ENCODE data around the gene MLPH.

The MLPH gene

GRCh38 chr2:237483018-237483731, 3.9 kb upstream of the MLPH start:
- no peak overlapping the region for H2BK15ac ChIP-seq (replicated peaks; ENCODE audit: low read depth)
- no peak overlapping the region for H4K8ac ChIP-seq (ENCODE audit: low read depth, low read length)
- WGBS (ENCODE audit: extremely low coverage, insufficient coverage, low lambda C conversion rate) = no CpG with 5 or more reads among the region's 9 CpGs
- H4K5ac ChIP-seq (ENCODE audit: low read length) = no peak overlapping the region
- no peak overlapping the region for H3K4ac ChIP-seq (ENCODE audit: low read depth, low read length)
- no peak overlapping the region for H3K4me3 ChIP-seq (ENCODE audit: low read length)
- no peak overlapping the region for H3K27ac ChIP-seq (ENCODE audit: low read depth, low read length)
- H2BK120ac ChIP-seq (ENCODE audit: low read depth, low read length) = no peak overlapping the region
- no peak overlapping the region for H2BK5ac ChIP-seq (ENCODE audit: low read length)
- H3K27me3 ChIP-seq (ENCODE audit: insufficient read depth, low read length, poor library complexity) = no peaks in the 10 kb centered on the region
- H3K4me2 ChIP-seq (ENCODE audit: low read length) = no peak overlapping the region
- no peak overlapping the region for H3K56ac ChIP-seq (ENCODE audit: low read length)
- no peaks in the 10 kb centered on the region for H3K36me3 ChIP-seq (ENCODE audit: control insufficient read depth, insufficient read depth, low read length)
- no peak overlapping the region for H3K18ac ChIP-seq (ENCODE audit: low read length)
- H3K4me1 ChIP-seq (ENCODE audit: control insufficient read depth, low read depth, low read length) = no peaks in the 10 kb centered on the region
- no peak overlapping the region for H3K23ac ChIP-seq (ENCODE audit: low read length)
- no peaks in the 10 kb centered on the region for H3K79me1 ChIP-seq (ENCODE audit: low read length)
- DNase-seq = no peak
- H3K79me2 ChIP-seq (ENCODE audit: control insufficient read depth, insufficient read depth, low read length) = no peaks in the 10 kb centered on the region
- H2AK5ac ChIP-seq (ENCODE audit: low read length) = no peak overlapping the region
- H3K9ac ChIP-seq (ENCODE audit: low read length) = no peak overlapping the region

- Histone ChIP-seq H3K18ac (ENCODE audit: low read length) (no peak overlapping the region), H2BK120ac (ENCODE audit: low read depth, low read length) (no peak overlapping the region), H3K27me3 (ENCODE audit: insufficient read depth, low read length, poor library complexity) (no peaks in the 10 kb centered on the region), H3K9ac (ENCODE audit: low read length) (no peak overlapping the region), H3K27ac (ENCODE audit: low read depth, low read length) (no peak overlapping the region), H2AK5ac (ENCODE audit: low read length) (no peak overlapping the region), H3K56ac (ENCODE audit: low read length) (no peak overlapping the region), H3K4me3 (ENCODE audit: low read length) (no peak overlapping the region), H4K5ac (ENCODE audit: low read length) (no peak overlapping the region), H2BK15ac (replicated peaks; ENCODE audit: low read depth) (no peak overlapping the region), H2BK5ac (ENCODE audit: low read length) (no peak overlapping the region), H3K4ac (ENCODE audit: low read depth, low read length) (no peak overlapping the region), H3K4me2 (ENCODE audit: low read length) (no peak overlapping the region), H3K79me1 (ENCODE audit: low read length) (no peaks in the 10 kb centered on the region), H3K4me1 (ENCODE audit: control insufficient read depth, low read depth, low read length) (peaks cover 5% of the 10 kb centered on the region), H3K36me3 (ENCODE audit: control insufficient read depth, insufficient read depth, low read length) (no peaks in the 10 kb centered on the region), H3K23ac (ENCODE audit: low read length) (no peak overlapping the region), H4K8ac (ENCODE audit: low read depth, low read length) (no peak overlapping the region), H3K79me2 (ENCODE audit: control insufficient read depth, insufficient read depth, low read length) (no peaks in the 10 kb centered on the region)
- no CpG with 5 or more reads among the region's 1 CpG for WGBS (ENCODE audit: extremely low coverage, insufficient coverage, low lambda C conversion rate)
- DNase-seq = no peak
These were observed 1.7 kb upstream of the MLPH start for GRCh38 chr2:237485304-237485703.

DNA sequence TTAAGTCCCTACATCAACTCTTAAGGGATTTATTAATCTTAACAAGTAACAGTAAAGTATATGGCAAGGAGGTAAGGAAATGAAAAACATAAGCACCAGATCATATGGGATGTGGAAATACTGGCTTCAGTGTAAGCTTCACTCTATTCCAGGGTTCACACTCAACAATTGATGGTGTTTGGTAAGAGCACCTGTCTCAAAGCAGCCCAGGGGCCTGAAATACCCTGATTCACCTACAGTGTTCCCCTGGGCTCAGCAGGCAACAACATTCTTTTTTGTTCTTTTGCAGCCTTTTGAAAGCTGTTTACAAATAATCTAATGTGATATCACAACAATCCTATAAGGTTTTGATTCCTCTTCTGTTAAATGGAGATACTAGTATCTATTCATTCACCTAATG, 1.2 kb upstream of the MLPH start:
- DNase-seq = no peak
- Histone ChIP-seq H3K56ac (ENCODE audit: low read length) (no peak overlapping the region), H3K4me1 (ENCODE audit: control insufficient read depth, low read depth, low read length) (peaks cover 6% of the 10 kb centered on the region), H4K8ac (ENCODE audit: low read depth, low read length) (no peak overlapping the region), H3K9ac (ENCODE audit: low read length) (no peak overlapping the region), H3K4ac (ENCODE audit: low read depth, low read length) (no peak overlapping the region), H3K79me2 (ENCODE audit: control insufficient read depth, insufficient read depth, low read length) (no peaks in the 10 kb centered on the region), H2BK5ac (ENCODE audit: low read length) (no peak overlapping the region), H3K23ac (ENCODE audit: low read length) (no peak overlapping the region), H2BK15ac (replicated peaks; ENCODE audit: low read depth) (no peak overlapping the region), H3K27me3 (ENCODE audit: insufficient read depth, low read length, poor library complexity) (no peaks in the 10 kb centered on the region), H2BK120ac (ENCODE audit: low read depth, low read length) (no peak overlapping the region), H3K18ac (ENCODE audit: low read length) (no peak overlapping the region), H2AK5ac (ENCODE audit: low read length) (no peak overlapping the region), H3K79me1 (ENCODE audit: low read length) (no peaks in the 10 kb centered on the region), H3K4me3 (ENCODE audit: low read length) (no peak overlapping the region), H3K27ac (ENCODE audit: low read depth, low read length) (no peak overlapping the region), H4K5ac (ENCODE audit: low read length) (no peak overlapping the region), H3K4me2 (ENCODE audit: low read length) (no peak overlapping the region), H3K36me3 (ENCODE audit: control insufficient read depth, insufficient read depth, low read length) (no peaks in the 10 kb centered on the region)

DNA sequence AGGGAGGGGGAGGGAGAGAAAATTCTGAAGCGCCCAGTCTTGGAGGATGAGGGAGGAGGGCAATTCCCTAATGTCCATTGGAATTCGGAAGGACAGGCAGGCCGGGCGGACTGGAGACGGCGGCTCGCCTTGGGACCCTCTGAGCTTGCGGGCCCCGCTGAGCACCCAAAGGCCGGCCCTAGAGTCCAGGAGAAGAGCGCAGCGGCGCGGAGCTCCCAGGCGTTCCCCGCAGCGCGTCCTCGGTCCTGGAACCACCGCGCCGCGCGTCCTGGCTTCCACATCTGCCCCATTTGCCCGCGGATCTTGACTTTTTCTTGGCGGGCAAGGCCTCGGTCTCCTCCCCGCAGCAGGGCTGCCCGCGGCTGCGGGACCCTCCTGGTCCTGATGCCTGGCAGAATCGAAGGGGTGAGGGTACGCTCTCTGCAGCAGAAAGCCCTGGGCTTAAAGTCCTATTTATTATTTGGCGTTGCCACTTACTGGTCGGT, 675 bp upstream of the MLPH start:
- DNase-seq = peak; percentile 50
- Histone ChIP-seq H3K79me1 (ENCODE audit: low read length) (no peaks in the 10 kb centered on the region), H3K9ac (ENCODE audit: low read length) (peak overlapping the region; percentile 73), H2BK15ac (replicated peaks; ENCODE audit: low read depth) (no peak overlapping the region), H4K5ac (ENCODE audit: low read length) (no peak overlapping the region), H4K8ac (ENCODE audit: low read depth, low read length) (no peak overlapping the region), H3K36me3 (ENCODE audit: control insufficient read depth, insufficient read depth, low read length) (no peaks in the 10 kb centered on the region), H3K18ac (ENCODE audit: low read length) (peak overlapping the region; percentile 30), H2BK120ac (ENCODE audit: low read depth, low read length) (no peak overlapping the region), H2BK5ac (ENCODE audit: low read length) (no peak overlapping the region), H2AK5ac (ENCODE audit: low read length) (no peak overlapping the region), H3K4ac (ENCODE audit: low read depth, low read length) (no peak overlapping the region), H3K23ac (ENCODE audit: low read length) (no peak overlapping the region), H3K56ac (ENCODE audit: low read length) (peak overlapping the region; percentile 87), H3K27ac (ENCODE audit: low read depth, low read length) (no peak overlapping the region), H3K4me1 (ENCODE audit: control insufficient read depth, low read depth, low read length) (peaks cover 6% of the 10 kb centered on the region), H3K4me2 (ENCODE audit: low read length) (peak overlapping the region; percentile 99), H3K79me2 (ENCODE audit: control insufficient read depth, insufficient read depth, low read length) (no peaks in the 10 kb centered on the region), H3K27me3 (ENCODE audit: insufficient read depth, low read length, poor library complexity) (no peaks in the 10 kb centered on the region), H3K4me3 (ENCODE audit: low read length) (peak overlapping the region; percentile 54)
- no CpG with 5 or more reads among the region's 36 CpGs for WGBS (ENCODE audit: extremely low coverage, insufficient coverage, low lambda C conversion rate)

DNA sequence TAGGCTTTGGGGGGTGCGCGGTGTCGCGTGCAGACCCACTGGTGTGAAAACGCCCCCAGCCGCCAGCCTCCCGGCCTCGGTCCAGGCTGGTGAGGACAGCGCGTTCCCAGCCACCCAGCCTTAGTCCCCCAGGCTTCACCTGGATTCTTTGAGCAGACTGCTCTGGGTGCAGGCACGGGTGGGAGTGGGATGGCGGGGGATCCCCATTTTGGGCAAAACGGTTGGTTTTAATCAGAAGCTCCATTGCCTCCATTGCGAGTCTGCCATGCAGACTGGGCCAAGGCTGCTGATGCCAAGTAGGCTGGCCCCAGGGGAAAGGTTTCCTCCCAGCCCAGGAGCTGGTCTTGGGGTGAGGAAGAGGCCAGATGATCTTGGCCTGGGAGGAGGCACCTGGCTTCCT, 445 bp downstream of the MLPH start:
- Histone ChIP-seq H4K8ac (ENCODE audit: low read depth, low read length) (no peak overlapping the region), H3K4me1 (ENCODE audit: control insufficient read depth, low read depth, low read length) (peaks cover 6% of the 10 kb centered on the region), H2BK15ac (replicated peaks; ENCODE audit: low read depth) (no peak overlapping the region), H3K79me1 (ENCODE audit: low read length) (no peaks in the 10 kb centered on the region), H3K23ac (ENCODE audit: low read length) (no peak overlapping the region), H3K4me2 (ENCODE audit: low read length) (peak overlapping the region; percentile 99), H3K4ac (ENCODE audit: low read depth, low read length) (no peak overlapping the region), H3K9ac (ENCODE audit: low read length) (peak overlapping the region; percentile 77), H3K36me3 (ENCODE audit: control insufficient read depth, insufficient read depth, low read length) (no peaks in the 10 kb centered on the region), H3K56ac (ENCODE audit: low read length) (peak overlapping the region; percentile 87), H3K79me2 (ENCODE audit: control insufficient read depth, insufficient read depth, low read length) (no peaks in the 10 kb centered on the region), H3K4me3 (ENCODE audit: low read length) (peak overlapping the region; percentile 42), H3K27me3 (ENCODE audit: insufficient read depth, low read length, poor library complexity) (no peaks in the 10 kb centered on the region), H3K18ac (ENCODE audit: low read length) (peak overlapping the region; percentile 11), H4K5ac (ENCODE audit: low read length) (no peak overlapping the region), H2BK5ac (ENCODE audit: low read length) (no peak overlapping the region), H3K27ac (ENCODE audit: low read depth, low read length) (no peak overlapping the region), H2BK120ac (ENCODE audit: low read depth, low read length) (no peak overlapping the region), H2AK5ac (ENCODE audit: low read length) (no peak overlapping the region)
- DNase-seq = no peak
- WGBS (ENCODE audit: extremely low coverage, insufficient coverage, low lambda C conversion rate) = no CpG with 5 or more reads among the region's 14 CpGs

DNA sequence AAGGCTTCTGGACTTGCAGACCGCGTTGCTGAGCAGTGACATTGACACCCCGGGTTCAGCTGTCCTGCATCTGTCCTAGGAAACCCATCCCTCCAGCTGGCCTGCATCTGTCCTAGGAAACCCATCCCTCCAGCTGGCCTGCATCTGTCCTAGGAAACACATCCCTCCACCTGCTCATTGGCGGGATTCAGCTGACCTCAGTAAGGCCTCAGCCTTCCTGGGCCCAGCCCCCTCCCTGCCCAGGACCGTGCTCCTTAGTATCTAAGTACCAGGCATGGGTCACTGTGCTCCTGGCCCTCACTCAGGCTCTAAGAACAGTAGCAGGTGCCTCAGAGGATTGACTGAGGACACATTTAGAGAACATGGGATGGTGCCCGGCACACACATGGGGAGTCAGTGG, 1.2 kb downstream of the MLPH start:
- Histone ChIP-seq H3K4me1 (ENCODE audit: control insufficient read depth, low read depth, low read length) (peaks cover 6% of the 10 kb centered on the region), H4K5ac (ENCODE audit: low read length) (no peak overlapping the region), H2BK15ac (replicated peaks; ENCODE audit: low read depth) (no peak overlapping the region), H4K8ac (ENCODE audit: low read depth, low read length) (no peak overlapping the region), H3K4me3 (ENCODE audit: low read length) (no peak overlapping the region), H3K56ac (ENCODE audit: low read length) (no peak overlapping the region), H3K79me1 (ENCODE audit: low read length) (no peaks in the 10 kb centered on the region), H3K18ac (ENCODE audit: low read length) (no peak overlapping the region), H3K4ac (ENCODE audit: low read depth, low read length) (no peak overlapping the region), H3K36me3 (ENCODE audit: control insufficient read depth, insufficient read depth, low read length) (no peaks in the 10 kb centered on the region), H3K23ac (ENCODE audit: low read length) (no peak overlapping the region), H3K79me2 (ENCODE audit: control insufficient read depth, insufficient read depth, low read length) (no peaks in the 10 kb centered on the region), H3K4me2 (ENCODE audit: low read length) (no peak overlapping the region), H2BK120ac (ENCODE audit: low read depth, low read length) (no peak overlapping the region), H2BK5ac (ENCODE audit: low read length) (no peak overlapping the region), H3K9ac (ENCODE audit: low read length) (no peak overlapping the region), H2AK5ac (ENCODE audit: low read length) (no peak overlapping the region), H3K27ac (ENCODE audit: low read depth, low read length) (no peak overlapping the region), H3K27me3 (ENCODE audit: insufficient read depth, low read length, poor library complexity) (no peaks in the 10 kb centered on the region)
- no peak for DNase-seq
- WGBS (ENCODE audit: extremely low coverage, insufficient coverage, low lambda C conversion rate) = no CpG with 5 or more reads among the region's 6 CpGs
